NCI-H2227 (cell line): Measurements from ENCODE around the gene HOXC12.

Source experiments
- DNase-seq: peaks from one replicate; lab custom pipeline; 2025; ENCODE audit not compliant: unreplicated experiment; lab: John Stamatoyannopoulos, UW

HOXC12 gene

DNA sequence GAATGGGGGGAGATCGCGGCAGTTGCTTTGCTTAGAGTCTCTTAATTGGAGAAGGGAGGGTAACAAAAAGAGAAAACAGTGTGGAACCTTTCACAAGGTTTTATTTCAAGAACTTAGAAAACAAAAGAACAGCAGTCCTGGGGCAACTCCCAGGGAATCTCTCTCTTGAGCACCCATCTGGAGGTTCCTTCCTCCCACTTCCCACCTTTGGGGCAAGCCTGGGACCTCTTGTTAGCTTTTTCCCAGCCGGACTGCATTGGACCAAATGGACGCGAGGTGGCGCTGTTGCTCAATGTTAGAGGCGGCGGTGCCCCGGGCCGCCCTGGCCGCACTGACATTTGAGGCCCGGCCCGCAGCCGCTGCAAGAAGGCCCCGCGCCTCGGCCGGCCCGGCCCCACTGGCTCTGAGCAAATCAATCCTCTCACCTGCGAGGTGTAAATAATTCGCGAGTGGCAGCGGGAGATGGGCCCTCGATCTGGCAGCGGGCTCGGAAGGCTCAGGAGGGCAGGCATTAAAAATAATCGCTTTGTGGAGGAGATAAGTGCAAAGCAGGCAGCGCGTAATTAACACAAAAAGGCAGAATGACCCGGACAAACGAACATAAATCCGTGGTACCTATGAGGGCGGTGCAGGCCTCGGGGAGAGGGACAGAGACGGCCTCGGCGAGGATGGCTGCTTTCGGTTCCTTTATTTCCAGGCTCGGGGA is 51.3 kb downstream of the HOXC12 start:
- peak; percentile 82 for DNase-seq

DNA sequence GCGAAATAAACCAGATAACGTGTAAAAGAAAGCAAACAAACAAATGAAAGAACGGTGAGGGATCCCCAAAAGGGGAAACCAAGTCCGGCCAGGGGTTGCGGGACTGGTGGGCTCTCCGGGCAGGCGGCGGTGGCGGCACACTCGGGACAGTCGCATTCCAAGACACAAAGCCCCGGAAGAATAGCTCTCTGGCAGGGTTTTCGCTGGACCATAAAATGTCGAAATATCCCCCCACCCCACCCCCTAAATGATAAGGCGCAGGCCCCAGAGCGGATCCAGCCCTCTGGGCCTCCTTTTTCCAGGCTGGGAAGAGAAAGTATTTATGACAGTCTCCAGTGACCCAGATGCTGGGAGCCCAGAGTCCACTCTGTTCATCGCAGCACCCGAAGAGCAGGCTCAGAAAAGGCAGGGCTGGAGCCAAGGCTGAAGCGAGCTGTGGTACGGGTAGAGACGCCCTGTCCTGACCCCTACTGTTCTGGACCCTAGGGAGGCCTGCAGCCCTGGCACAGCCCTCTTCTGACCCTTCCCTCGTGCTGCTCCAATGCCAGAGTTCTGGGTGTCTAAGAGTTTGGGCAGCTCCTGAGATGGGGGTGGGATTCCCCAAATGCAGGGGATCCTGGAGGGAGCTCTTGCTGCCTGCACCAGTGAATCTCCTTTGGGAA is 52.0 kb downstream of the HOXC12 start:
- no peak for DNase-seq

DNA sequence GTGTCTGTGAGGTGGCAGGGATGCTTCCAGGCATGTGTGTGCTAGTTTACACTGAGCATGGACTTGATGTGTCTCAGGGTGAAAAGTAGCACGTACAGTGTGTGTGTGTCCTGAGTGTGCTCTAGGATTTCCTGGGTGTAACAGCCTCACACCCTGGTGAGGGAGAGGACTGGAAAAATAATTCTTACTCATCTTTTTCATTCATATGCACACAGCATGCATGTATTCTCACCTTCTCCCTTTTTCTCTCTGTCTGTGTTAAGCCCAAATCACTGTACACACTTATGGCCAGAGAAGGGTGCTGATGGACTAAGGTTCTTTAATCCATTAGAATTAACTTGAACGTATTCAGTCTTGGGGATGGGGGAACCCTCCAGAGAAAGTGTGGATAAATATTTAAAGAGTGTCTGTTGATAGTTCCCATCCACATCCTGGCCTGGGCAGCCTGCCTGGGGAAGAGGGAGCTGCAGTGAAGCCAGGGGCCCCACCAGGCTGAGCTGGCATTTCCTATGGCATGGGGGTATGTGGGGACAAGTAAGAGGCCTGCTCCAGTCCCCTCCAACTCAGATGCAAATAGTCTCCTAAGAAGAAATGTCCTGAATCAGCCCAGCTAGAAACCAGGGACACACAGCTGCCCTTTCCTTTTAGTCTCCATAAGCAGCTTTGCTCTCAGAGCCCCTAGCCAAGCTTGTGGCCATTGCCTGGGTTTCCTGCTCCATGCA is 53.0 kb downstream of the HOXC12 start:
- no peak for DNase-seq

DNA sequence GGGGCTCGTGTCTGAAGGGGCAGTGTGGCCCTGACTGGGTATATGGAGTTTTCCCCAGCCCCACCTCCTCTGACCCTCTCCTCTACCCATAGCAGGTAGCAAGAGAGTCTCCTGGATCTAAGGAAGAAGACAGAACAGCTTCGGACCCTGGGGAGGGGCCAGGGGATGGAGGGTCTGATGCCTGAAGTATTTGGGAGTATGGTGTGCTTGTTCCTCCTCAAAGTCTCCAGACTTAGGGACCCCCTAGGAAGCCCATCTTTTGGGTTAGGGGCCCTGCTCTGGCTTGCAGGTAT is 53.5 kb downstream of the HOXC12 start:
- no peak for DNase-seq
